Fibroblast of the conjunctiva (primary cell): ENCODE results near the gene SUPT4H1.
"Not testable (repeated sequence)": the region's sequence is repeated elsewhere in the genome, so short reads cannot be mapped to it uniquely, and the experiment has no call there.

ENCODE experiments used
- DNase-seq: peaks from one replicate; pipeline ENCODE4 v3.0.0-alpha.2; 2010; ENCODE audit warnings: low read depth

Gene SUPT4H1

DNA sequence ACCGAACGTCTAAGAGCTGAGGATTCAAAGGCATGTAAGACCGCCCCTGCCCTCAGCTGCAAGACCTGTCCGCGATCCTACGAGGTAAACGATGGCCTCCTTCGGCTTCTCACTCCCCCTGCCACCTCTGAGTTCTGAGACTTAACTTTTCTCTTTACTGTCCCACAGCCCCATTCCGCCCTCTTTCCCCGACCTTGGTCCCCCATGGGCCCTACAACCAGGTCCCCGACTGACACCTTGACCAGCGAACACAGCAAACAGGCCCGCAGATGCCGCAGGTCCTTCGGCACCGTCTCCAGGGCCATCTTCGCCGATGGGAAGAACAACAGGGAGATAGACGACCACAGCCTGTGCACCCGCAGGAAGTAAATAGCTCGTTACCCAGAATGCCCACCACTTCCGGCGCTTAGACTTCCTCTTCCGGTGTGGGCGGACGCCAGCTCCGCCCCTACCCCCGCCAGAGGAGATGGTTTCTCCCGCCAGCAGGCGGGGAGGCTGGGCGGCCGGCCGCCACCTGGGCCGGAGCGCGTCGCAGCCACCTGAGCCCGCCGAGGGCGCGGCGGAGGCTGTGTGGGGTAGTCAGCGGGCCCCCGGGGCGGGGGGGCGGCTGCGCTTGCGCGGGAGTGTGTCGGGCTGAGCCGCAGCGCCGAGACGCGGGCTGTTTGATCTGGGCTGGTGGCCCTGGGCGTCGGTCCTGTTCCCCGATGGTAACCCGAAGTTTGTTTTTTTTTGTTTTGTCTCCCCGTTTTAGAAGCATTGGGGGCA lies at the start of gene SUPT4H1:
SUPT4H1 (minus strand) TSS at position 371 of the 765 bp plus-strand sequence; CDS start at position 305, 66 bp downstream.
- DNase-seq: peak; percentile 77

DNA sequence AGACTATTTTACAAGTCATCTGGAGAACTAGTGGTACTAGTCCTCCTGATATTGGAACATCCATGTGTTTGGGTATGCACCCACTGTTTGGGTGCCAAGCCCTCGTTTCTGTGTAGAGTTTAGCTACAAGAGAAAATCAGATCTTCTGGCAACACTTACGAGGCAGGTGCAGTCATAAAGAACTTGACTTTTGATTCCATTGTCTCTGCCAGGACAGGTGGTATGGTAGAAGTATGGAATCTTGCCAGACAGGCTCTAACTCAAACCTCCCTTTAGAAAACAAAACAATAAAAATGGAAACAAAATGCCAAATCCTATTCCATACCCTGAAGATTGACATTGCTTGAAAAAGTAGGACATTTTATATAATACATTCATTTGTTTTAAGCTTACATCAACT lies 49.3 kb upstream of the SUPT4H1 start:
- no peak for DNase-seq

DNA sequence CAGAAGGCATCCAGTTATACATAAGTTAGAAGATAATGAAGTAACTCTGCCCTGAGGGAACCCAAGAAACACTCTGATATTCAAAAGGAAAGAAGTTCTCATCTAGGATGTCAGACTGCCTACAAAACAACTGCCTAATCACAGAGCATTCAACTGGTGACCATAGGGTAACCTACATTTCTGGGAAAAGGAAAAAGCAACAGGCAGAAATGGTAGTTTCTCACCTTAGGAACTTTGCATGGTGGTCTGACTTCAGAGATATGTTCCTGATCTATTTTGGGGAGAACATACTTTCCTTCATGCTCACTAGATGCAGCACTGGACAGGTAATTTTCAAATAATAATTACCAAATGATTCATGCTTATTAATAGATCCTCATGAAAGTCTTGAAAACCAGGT lies 48.8 kb upstream of the SUPT4H1 start:
- no peak for DNase-seq

DNA sequence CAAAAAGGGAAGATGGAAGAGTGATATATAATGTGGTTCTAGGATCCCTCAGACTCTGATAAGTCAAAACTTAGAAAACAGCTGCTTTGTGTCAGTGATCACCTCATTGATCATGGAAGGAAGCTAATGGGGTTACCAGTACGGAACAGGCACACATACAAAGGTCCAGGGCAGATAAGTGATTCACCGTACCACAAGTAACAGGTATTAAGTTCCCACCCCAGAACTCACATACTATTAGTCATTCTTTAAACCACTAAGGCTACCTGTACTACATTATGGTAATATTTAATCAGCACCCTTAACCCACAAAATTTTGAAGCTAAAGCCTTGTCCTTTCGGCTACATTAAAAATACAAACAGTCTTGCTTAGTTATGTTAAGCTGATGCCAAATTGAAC lies 48.0 kb upstream of the SUPT4H1 start:
- DNase-seq: no peak

DNA sequence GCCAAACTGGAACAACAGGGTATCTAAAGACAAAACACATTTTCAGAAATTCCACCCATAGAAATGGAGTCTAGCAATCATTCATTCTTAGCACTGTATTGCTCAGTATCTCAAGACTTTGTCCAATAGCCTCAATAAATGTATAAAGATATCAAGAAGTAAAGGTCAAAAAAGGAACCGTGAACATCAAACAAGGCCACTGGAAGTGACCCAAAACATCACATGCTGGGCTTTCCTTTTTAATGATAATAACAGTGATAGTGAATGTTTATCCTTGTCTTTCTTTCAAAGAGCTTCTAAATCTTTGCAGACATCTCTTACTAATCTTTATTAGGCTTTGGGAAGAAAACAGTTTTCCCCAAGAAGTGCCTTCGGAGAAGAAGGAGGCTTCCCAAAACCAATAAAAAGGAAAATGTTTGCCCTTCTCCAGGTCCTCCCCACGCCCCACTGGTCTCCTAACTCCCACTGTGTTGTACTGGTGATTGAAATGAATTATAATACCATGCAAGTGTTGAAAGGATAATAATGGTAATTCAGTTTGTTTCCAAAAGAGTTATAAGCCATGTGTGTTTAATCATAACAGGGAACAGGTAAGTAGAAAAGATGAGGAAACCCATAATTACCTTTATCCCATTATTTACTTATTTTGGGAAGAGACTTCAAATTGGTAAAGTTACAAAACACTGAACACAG lies 46.7 kb upstream of the SUPT4H1 start:
- DNase-seq: no peak

DNA sequence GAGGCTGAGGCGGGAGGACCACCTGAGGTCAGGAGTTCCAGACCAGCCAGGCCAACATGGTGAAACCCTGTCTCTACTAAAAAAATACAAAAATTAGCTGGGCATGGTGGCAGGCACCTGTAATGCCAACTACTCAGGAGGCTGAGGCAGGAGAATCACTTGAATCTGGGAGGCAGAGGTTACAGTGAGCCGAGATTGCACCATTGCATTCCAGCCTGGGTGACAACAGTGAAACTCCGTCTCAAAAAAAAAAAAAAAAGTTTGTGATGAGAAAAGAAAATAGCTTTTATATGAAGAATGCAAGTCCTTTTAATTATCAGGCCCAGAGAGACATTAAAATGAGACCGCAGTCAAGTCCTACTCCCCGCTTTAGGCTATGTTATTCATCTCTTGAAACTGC lies 45.4 kb upstream of the SUPT4H1 start:
- DNase-seq: not testable (repeated sequence)

DNA sequence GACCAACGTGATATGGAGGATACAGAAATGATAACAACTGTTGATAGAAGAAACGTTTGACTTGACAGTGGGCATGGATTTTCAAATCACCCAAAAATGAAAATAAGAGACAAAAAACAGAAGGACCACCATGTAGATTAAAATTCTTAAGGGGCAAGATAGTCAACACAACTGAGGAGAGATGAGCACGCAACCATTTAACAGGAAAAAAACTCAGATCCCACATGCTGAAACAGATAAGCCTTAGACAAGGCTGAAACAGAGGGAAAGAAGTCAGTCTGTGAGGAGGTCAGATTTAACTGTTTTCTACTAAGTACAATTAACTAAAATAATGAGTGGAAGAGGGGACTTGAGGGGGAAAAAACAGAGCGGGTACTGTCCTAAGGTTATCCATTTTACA lies 44.2 kb upstream of the SUPT4H1 start:
- no peak for DNase-seq

DNA sequence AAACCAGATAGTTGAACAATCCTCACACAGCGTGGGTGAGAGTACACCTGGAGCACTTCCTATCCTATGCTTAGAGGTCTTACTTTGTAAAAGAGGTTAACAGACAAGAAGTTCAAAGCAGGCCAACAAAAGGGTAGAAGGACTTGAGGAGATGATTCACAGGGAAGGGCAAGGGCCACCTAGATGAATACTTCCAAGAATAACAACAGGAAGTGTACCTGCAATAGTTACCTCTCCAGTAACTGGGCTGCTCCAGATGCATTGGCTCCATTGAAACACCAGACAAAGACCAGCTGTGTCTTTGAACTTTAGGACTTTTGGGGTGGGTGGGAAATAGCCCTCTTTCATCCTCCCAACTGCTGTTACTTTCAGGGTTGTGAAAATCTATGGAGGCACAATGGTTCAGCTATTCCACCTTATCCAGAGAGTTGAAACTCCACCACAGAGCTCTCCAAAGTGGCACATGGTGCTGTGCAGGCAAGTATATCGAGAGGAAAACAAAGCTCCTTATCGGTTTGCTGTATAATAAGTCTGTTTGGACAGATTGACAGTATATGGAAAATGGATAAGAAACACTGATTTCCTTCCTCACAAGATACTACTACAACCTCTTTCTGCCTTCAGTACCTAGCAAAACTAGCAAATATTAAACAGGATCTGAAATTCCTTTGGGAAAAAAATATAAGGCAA lies 42.7 kb upstream of the SUPT4H1 start:
- no peak for DNase-seq

DNA sequence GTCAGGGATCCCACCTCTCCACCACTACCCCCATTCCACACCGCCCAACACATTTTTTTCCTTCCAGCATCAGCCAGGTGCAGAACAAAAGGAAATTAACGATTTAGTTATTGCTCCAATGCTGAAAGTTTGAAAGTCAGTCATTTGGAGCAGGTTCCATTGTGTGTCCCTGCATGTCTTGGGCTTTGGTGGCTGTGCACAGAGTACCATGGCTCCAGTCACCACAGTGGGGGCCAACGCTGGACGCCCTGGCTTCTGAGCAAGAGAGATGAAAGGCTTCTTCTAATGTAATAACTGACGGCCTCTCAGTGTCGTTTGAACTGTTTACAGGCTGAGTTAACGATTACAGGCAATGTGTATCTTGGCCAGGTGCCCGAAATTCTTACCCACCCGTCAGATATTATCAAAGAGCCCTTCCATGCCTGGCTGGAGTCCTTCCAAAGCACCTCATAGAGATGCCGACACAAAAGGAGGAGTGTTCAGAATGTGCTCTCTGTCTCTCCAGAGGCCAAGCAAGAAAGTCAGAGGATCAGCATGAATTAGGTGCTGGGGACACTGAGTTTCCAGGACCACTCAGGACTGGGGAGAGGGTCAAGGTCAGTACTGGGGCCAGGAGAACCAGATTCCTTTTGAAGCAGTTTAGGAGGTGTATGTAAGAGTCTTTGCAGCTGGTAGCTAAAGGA lies 39.4 kb upstream of the SUPT4H1 start:
- no peak for DNase-seq

DNA sequence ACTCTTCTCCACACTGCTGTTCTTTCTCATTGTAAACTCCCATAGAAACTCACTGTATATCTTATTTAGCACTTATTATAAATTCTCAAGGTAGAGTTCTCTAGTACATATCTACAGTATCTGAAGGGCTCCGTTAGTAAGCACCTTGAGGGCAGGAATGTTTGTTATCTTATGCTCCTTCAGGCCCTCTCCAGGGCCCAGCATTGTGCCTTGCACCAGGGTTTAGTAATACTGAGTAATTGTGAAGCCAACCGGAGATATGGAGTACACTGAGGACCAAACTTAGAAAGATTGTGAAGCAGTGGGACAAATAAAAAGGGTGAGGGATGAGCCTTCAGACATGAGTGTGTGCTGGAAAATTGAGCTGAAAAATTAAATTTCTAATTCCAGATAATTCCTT lies 38.9 kb upstream of the SUPT4H1 start:
- no peak for DNase-seq

DNA sequence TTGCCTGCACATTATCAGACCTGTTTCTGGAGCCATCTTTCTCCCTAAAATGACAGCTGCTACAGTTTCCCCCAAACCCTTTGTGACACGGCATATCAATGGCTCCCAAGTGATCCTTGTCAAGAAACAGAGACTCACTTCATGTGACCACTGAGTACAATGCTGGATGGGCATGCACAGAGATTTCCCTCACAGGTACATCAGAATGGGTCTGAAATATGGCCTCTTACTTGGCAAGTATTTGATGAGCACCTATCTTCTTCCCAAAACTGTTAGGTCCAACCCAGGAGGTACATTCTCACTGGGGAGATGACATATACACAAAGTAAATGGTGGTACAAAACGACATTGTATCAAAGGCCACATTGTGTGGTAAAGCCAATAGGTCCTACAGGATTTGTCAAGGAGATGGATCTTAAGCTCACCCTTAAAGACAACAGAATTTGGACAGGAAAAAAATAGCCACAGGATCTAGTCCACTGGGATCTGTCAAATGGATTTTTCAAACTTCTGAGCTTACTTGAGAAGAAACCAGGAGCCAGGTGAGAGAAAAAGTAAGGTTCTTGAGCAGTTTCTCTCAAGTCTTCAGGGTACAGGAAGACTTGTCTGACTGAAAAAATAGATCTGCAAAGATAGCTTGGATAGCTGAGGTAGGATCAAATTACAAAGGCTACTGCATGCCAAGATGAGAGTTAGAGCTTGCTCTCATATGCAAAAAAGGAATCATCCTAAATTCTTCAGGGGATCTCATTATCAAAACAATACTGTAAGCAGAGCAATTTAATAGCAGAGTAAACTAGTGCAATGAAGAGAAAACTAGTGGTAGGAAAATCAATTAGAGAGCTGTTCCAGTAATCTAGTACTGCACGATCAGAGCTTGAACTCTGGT lies 36.5 kb upstream of the SUPT4H1 start:
- no peak for DNase-seq

DNA sequence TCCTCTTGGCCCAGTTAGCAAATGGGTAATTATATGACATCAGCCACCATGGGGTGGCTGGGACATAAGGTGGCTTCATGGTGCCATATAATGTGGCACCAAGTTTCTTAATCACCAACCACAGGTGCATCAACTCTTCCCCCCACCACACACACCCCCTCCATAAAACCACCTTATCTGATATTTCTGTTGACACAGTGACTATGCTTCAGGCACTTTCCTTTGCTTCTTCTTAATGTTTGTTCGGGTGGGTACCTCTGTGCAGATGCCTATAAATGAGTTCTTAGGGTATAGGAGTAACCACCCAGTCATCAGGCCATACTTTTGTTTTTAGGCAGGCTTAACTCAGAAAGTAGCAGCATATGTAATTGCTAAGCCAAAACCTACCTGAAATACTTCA lies 35.8 kb upstream of the SUPT4H1 start:
- no peak for DNase-seq

DNA sequence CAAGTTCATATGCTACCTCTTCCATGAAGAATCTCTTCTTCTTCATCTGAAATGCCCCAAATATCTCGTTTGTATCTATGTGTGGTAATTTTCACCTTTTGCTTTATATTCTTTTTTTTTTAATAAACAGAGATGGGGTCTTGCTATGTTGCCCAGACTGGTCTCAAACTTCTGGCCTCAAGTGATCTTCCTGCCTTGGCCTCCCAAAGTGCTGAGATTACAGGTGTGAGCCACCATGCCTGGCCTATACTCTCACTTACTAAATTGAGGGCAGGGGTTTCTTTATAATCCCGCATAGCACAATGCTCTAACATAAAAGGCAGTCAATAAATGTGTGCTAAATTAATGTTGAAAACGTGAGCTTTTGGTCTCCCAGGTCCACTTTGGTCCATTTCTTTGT lies 34.7 kb upstream of the SUPT4H1 start:
- no peak for DNase-seq

DNA sequence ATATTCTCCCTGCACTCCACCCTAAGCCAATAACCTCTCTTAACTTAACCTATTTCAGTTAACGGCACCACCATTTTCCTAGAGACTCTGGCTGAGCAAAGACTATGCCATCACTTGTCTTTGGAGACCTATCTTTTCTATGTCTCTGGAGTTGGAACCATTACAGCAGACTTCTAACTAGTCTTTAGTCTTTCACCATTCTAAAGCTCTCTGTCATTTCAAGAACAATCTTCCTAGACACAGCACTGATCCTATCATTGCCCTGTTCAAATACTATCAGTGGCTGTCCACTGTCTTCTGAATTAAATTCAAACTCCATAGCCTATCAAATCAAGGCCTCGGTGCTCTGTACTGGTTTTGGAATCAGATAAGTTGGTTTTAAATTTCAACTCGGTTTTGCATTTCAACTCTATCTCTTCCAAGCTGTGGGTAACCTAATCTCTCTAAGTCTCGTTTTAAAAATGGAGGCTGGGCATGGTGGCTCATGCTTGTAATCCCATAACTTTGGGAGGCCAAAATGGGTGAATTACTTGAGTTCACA lies 33.4 kb upstream of the SUPT4H1 start:
- DNase-seq: no peak

DNA sequence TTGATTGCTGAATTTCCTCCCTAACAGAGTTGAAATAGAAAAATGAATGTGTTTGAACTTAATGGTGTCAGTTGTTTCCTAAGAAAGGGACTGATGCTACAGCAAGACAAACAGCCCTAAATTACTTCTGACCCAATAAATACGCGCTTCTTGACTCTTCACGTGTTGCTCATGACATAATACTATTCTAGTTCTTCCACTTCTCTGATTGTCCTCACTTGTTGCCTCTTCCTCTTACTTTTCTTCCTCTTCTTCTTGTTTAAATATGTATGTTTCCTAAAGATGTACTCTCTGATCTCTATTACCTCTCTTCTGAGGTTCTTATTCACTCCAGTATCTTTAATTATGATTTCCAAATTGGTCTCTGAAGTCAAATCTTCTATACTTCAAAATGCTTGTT lies 32.9 kb upstream of the SUPT4H1 start:
- no peak for DNase-seq

DNA sequence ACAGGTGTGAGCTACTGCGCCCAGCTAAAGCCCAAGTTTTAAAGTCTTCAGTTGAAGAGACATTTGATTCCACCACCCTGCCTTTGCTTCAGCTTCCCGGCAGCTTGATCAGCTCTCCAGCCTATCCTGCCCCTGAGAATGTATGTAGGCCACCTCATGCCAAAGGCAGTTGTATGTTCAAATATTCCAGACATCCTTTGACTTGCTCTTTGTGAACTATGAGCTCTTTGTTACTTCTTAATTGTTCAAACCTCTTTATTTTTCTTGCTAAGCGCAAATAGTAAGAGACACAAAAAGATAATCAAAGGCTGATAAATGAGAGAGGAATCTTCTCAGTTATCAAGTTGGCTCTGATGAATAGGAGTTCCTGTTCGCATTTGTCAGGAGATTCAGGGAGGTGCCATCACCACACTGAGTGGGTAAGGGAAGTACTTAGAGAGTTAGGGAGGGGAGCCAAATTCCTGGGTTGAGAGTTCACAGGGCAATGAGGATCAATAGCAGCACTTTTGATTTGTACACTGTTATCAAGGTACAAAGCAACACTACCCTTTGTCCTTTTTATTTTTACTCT lies 32.0 kb upstream of the SUPT4H1 start:
- DNase-seq: no peak

DNA sequence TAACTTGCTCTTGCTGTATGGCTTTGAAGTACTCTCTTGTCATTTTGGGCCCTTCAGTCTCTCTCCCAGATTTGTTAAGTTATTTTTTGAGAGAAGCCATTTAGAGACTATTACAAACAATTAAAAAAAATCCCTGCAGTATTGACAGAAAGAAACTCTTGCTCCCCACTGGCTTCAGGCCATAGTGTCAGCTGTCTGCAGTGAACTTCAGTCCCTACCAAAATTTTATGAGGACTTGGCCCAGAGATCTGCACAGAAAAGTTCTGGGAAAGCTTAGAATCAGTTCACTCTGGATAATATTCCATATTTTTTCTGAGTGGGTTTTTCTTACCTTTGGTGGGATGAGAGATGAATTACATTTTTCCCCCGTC lies 30.9 kb upstream of the SUPT4H1 start:
- no peak for DNase-seq

DNA sequence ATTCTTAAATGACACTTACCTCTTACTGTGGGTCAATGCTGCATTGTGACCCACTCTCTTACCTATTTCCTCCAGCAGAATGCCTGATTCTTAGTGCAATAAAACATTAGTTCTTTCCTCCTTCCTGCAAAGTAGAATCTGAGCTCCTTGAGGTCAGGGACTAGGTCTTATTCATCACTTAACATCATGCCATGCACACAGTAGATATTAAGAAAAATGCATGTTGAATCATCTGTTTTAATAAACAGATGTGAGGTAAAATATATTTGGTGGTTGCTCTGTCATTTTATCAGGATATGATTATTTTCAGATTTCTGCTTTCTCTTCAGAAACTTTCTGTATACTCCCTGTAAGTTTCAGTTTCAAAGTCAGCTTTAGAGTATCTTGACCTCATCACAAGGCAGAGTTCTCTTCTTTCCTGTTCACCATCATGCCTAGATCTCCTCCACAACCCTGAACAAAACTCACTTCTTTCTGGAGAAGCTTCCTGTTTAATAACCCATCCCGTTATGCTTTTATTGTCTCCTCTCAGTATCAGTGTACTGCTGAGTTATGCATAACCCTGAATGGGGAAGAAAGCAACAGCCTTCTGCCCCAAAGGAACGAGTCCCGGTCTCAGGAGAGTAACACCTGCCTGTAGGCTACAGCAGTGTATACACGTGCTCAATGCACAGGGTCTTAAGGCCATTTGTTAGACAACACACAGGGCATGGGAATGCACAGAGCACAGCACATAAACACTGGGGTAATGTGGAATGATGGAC lies 30.3 kb upstream of the SUPT4H1 start:
- DNase-seq: no peak

DNA sequence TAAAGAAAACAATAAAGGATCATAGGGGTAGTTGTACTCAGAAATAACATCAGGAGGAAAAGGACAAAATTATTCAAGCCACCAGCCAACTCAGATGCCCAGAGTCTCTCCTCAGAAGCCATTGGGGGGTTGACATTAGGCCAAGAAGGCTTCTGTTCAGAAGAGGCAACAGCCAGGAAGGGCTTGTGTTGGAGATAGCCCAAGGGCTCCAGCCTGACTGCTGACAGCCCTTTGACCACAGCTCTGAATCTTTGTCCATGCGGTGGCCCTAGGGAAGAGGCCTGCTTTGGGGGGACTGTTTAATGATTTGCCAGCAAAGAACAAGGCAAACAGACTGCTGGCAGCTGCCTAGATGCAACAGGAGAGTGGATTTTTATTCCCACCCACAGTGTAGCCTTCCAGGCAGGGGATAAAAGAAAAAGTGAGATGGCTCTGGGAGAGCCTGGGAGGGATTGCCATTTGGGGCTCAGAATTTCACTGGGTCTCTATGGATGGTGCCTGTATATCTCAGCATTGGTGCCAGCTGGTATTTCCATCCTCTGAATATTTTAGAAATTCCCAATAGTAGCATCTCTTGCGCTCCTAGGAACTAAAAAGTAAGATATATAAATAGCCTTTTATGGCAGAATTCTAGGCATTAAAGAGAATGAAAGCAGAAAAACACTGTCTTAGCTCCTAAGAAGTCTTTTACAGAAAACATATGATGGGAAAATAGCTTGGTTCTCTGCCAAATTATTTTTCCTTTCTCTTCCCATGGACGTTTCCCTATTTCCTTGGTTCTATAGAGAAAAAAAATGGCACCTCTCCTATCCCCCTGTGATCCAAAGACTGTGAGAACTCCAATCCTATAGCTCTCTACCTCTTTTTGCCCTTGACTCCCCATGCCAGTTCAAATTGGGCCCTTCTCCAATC lies 29.4 kb upstream of the SUPT4H1 start:
- DNase-seq: no peak
